ENCODE data around the gene SNRNP48.

GRCh38 chr6:7546020-7546369 lies 44.0 kb upstream of the SNRNP48 start:
- TF ChIP-seq CTCF (conservative IDR thresholded peaks at IDR 0.05; ENCODE audit: low read depth, low read length) (no peak), EZH2phosphoT487 (IDR thresholded peaks at IDR 0.05; ENCODE audit: borderline replicate concordance, low read length) (no peak)

Measured in PC-3 (cell line).